Testis (tissue), 3 donors: Measurements from ENCODE around the gene TRIOBP. TPM values are rescaled to one million over a fixed set of nuclear protein-coding genes. Genes with fewer than 3 reads are reported as not detected.
"Not testable (repeated sequence)": the region's sequence is repeated elsewhere in the genome, so short reads cannot be mapped to it uniquely, and the experiment has no call there.

Experiments
- DNase-seq: peaks from one replicate; pipeline ENCODE4 v3.0.0-alpha.2; 2019
- H3K27ac ChIP-seq, 2 donors: fragments of 200-600 bp; sonication (generic); one replicate each; pipeline ENCODE4 v1.5.1; 2019
- H3K27me3 ChIP-seq: fragments of 200-600 bp; sonication (generic); one replicate; pipeline ENCODE4 v1.5.1; 2019
- H3K36me3 ChIP-seq: fragments of 200-600 bp; sonication (generic); one replicate; pipeline ENCODE4 v1.5.1; 2017; ENCODE audit warnings: low read depth; ENCODE audit errors: missing control alignments
- H3K4me1 ChIP-seq: fragments of 200-600 bp; sonication (generic); one replicate; pipeline ENCODE4 v1.5.1; 2019
- H3K4me3 ChIP-seq, 2 donors: fragments of 200-600 bp; sonication (generic); one replicate each; pipeline ENCODE4 v1.5.1; 2017 to 2019
- H3K9me3 ChIP-seq: fragments of 200-600 bp; sonication (generic); one replicate; pipeline ENCODE4 v1.5.1; 2017
- CTCF ChIP-seq, 3 experiments: fragments of 450-650 bp in 2 of 3; fragments of 200-600 bp in 1 of 3; sonication (generic) in 1 of 3; IDR thresholded peaks; one replicate each; pipeline ENCODE4 v1.5.1; 2016 to 2019; ENCODE audit warnings: antibody characterized with exemption in 3 of 3, mild to moderate bottlenecking in 2 of 3, moderate library complexity in 1 of 3
- POLR2A ChIP-seq: fragments of 450-650 bp; IDR thresholded peaks from one replicate; pipeline ENCODE4 v1.6.1; 2017; ENCODE audit warnings: antibody characterized with exemption, mild to moderate bottlenecking, moderate library complexity
- WGBS, 2 donors: methylation state at CpG; one replicate each; pipeline ENCODE4 v1.1.5; 2018; 5-methylcytosine and 5-hydroxymethylcytosine counted together
- intact Hi-C: fragments of 100-400 bp; cut with DNase I; formaldehyde crosslinking; loops from one replicate; pipeline ENCODE4 v1.15.1; 2023; ENCODE audit warnings: low total_unique reads
- polyA plus RNA-seq: library from polyadenylated mRNA; stranded (reverse); fragments of 350-450 nt; fragmentation: Illumina TruSeq; extraction: RNeasy Lipid Tissue Mini Kit (QIAGEN cat#74804); gene quantifications from one replicate; pipeline ENCODE4 v1.2.3, GENCODE V29; 2014; ENCODE audit warnings: low read depth, low replicate concordance; ENCODE audit not compliant: insufficient read depth
- total RNA-seq, 2 donors: library from RNA; depleted of rRNA; stranded (reverse); fragments of >200 nt; gene quantifications; one replicate each; pipeline ENCODE4 v1.2.3, GENCODE V29; 2016

TRIOBP gene
- total and polyA plus RNA-seq, 3 donors from 2014 or later: 52.9 to 80.2 (median 74.0) TPM

GRCh38 chr22:37654563-37655251 lies 42.1 kb upstream of the TRIOBP start:
- H3K9me3 ChIP-seq: no peaks in the 10 kb centered on the region
- no peak overlapping the region for H3K4me3 ChIP-seq
- H3K27ac ChIP-seq: no peak overlapping the region
- no peaks in the 10 kb centered on the region for H3K27me3 ChIP-seq
- 77 to 79% methylated on average over 14 of the region's 14 CpGs for WGBS, 2 donors
- H3K4me1 ChIP-seq: peaks cover 5% of the 10 kb centered on the region
- intact Hi-C loops: no loop called here
- DNase-seq: no peak
- H3K36me3 ChIP-seq: no peaks in the 10 kb centered on the region
- no peak for TF ChIP-seq POLR2A
- TF ChIP-seq CTCF (IDR thresholded peaks at IDR 0.05): no peak

- Histone ChIP-seq H3K27ac (no peak overlapping the region), H3K27me3 (no peaks in the 10 kb centered on the region), H3K36me3 (no peaks in the 10 kb centered on the region), H3K4me3 (no peak overlapping the region), H3K4me1 (peaks cover 10% of the 10 kb centered on the region), H3K9me3 (no peaks in the 10 kb centered on the region)
- no peak for DNase-seq
- TF ChIP-seq CTCF (IDR thresholded peaks at IDR 0.05) (no peak), POLR2A (no peak)
- 81 to 85% methylated on average over 14 to 17 of the region's 17 CpGs for WGBS, 2 donors
- intact Hi-C loops: no loop called here
Observed at GRCh38 chr22:37655252-37655563, 41.6 kb upstream of the TRIOBP start.

GRCh38 chr22:37656583-37656982 lies 40.3 kb upstream of the TRIOBP start:
- DNase-seq, H3K36me3 ChIP-seq, H3K27ac ChIP-seq, H3K9me3 ChIP-seq, intact Hi-C loops, H3K4me3 ChIP-seq, H3K27me3 ChIP-seq: not testable (repeated sequence)
- H3K4me1 ChIP-seq: peaks cover 23% of the 10 kb centered on the region
- 90 to 96% methylated on average over 4 of the region's 4 CpGs for WGBS, 2 donors

- Histone ChIP-seq H3K9me3 (no peaks in the 10 kb centered on the region), H3K4me1 (peaks cover 32% of the 10 kb centered on the region), H3K27ac (peak overlapping the region; percentile 44 to 84), H3K27me3 (no peaks in the 10 kb centered on the region), H3K36me3 (no peaks in the 10 kb centered on the region), H3K4me3 (peak overlapping the region; percentile 12 to 31)
- TF ChIP-seq CTCF (IDR thresholded peaks at IDR 0.05) (no peak), POLR2A (no peak)
- no peak for DNase-seq
- WGBS, 2 donors: 2 to 3% methylated on average over 6 of the region's 6 CpGs
- intact Hi-C loops: no loop called here
Observed at GRCh38 chr22:37657590-37658132, 39.2 kb upstream of the TRIOBP start.

GRCh38 chr22:37658133-37659065 lies 38.4 kb upstream of the TRIOBP start, which contains the start of gene PDXP:
Gene PDXP, plus strand, starts transcription at chr22:37658723. Its CDS starts 60 bp downstream, at chr22:37658783.
- peak within 1 kb of the TSS; percentile 68 to 84 for H3K27ac ChIP-seq
- H3K27me3 ChIP-seq: no peaks in the 10 kb centered on the region
- peaks cover 32% of the 10 kb centered on the region for H3K4me1 ChIP-seq
- DNase-seq: peak; percentile 99
- no peaks in the 10 kb centered on the region for H3K9me3 ChIP-seq
- peak within 1 kb of the TSS; percentile 67 to 69 for H3K4me3 ChIP-seq
- no peak for TF ChIP-seq CTCF (IDR thresholded peaks at IDR 0.05)
- no peak for TF ChIP-seq POLR2A
- intact Hi-C loops: no loop called here
- WGBS, 2 donors: 0 to 1% methylated on average over 23 to 93 of the region's 101 CpGs
- no peaks in the 10 kb centered on the region for H3K36me3 ChIP-seq
